Kidney (tissue), 14 donors: ENCODE data around the gene SF3A2. TPM values are rescaled to one million over a fixed set of nuclear protein-coding genes. Genes with fewer than 3 reads are reported as not detected.

Experiments used
- DNase-seq, 5 donors: peaks; one replicate each; pipeline ENCODE4 v3.0.0-alpha.2; 2013 to 2020
- FAIRE-seq: peaks from 2 replicates; lab custom pipeline; 2012; peaks lifted over from hg19 to GRCh38; lab: Jason Lieb, UNC
- H3K27ac ChIP-seq, 2 donors: one replicate each; pipeline ENCODE4 v1.7.0; 2013; ENCODE audit warnings: low read depth in 2 of 2, low read length in 2 of 2, inconsistent platforms in 1 of 2
- H3K27me3 ChIP-seq: one replicate; pipeline ENCODE4 v1.7.1; 2013; ENCODE audit warnings: low read length, inconsistent platforms; ENCODE audit not compliant: control insufficient read depth, insufficient read depth
- H3K36me3 ChIP-seq, 3 donors: one replicate each; pipeline versions ENCODE4 v1.7.0 to v1.7.1; 2013; ENCODE audit warnings: low read length in 3 of 3, control low read depth in 1 of 3, inconsistent platforms in 1 of 3; ENCODE audit not compliant: insufficient read depth in 3 of 3, control insufficient read depth in 2 of 3
- H3K4me1 ChIP-seq, 3 donors: one replicate each; pipeline versions ENCODE4 v1.7.0 to v1.7.1; 2013; ENCODE audit warnings: low read length in 3 of 3, inconsistent platforms in 1 of 3, low read depth in 1 of 3; ENCODE audit not compliant: control insufficient read depth in 2 of 3, insufficient read depth in 2 of 3
- H3K4me3 ChIP-seq, 3 donors: one replicate each; pipeline versions ENCODE4 v1.7.0 to v1.8.1; 2013; ENCODE audit warnings: low read length in 3 of 3, control low read depth in 1 of 3, inconsistent platforms in 1 of 3
- H3K9ac ChIP-seq, 3 donors: one replicate each; pipeline versions ENCODE4 v1.7.0 to v1.7.1; 2013; ENCODE audit warnings: low read length in 3 of 3, control low read depth in 1 of 3, inconsistent platforms in 1 of 3
- H3K9me3 ChIP-seq, 3 donors: one replicate each; pipeline versions ENCODE4 v1.7.0 to v1.7.1; 2013; ENCODE audit warnings: low read length in 3 of 3, control low read depth in 1 of 3, inconsistent platforms in 1 of 3; ENCODE audit not compliant: control insufficient read depth in 2 of 3, insufficient read depth in 1 of 3
- CTCF ChIP-seq: IDR thresholded peaks from 3 replicates; pipeline ENCODE4 v1.5.1; 2012; ENCODE audit warnings: mild to moderate bottlenecking, moderate library complexity, borderline replicate concordance; ENCODE audit not compliant: insufficient read depth; ENCODE audit errors: extremely low read depth
- intact Hi-C: fragments of 100-400 bp; cut with DNase I; formaldehyde crosslinking; loops from one replicate; pipeline ENCODE4 v1.11.1; 2022
- polyA plus RNA-seq: library from polyadenylated mRNA; stranded (reverse); fragments of 350-450 nt; fragmentation: Illumina TruSeq; extraction: RNeasy Lipid Tissue Mini Kit (QIAGEN cat#74804); gene quantifications from one replicate; pipeline ENCODE4 v1.2.3, GENCODE V29; 2014; ENCODE audit warnings: low read depth, low replicate concordance; ENCODE audit not compliant: insufficient read depth
- total RNA-seq: library from RNA; stranded (reverse); fragmentation: NEBNext Ultra II Directional; extraction: Animal tissue kit (Norgen Biotek cat#: 25700); gene quantifications from one replicate; pipeline ENCODE4 v1.2.1, GENCODE V29; 2021
- donor health status: control.
- donor health status: control.
- donor health status: control.
- donor health status: control.
- donor health status: control.
- donor health status: DM: yes; HTN: yes; CAD: no.
- donor health status: Normal renal cell carcinoma (clear cell type).

The SF3A2 gene
- total and polyA plus RNA-seq, 2 donors from 2014 or later: 25.7 to 64.1 TPM

- H3K36me3 ChIP-seq: peaks cover 0 to 30% (median 12%) of the 10 kb centered on the region in 3 donors
- no peak for DNase-seq
- intact Hi-C loops: no loop called here
These were observed 27.2 kb upstream of the SF3A2 start for GRCh38 chr19:2209408-2209807.

GRCh38 chr19:2210206-2210605, 26.4 kb upstream of the SF3A2 start:
- no peak for DNase-seq
- no peak for FAIRE-seq
- no peak overlapping the region for H3K9ac ChIP-seq
- no peak overlapping the region for H3K4me3 ChIP-seq
- peaks cover 0 to 38% (median 16%) of the 10 kb centered on the region in 3 donors for H3K36me3 ChIP-seq
- TF ChIP-seq CTCF: no peak
- no peaks in the 10 kb centered on the region for H3K9me3 ChIP-seq
- H3K27me3 ChIP-seq: no peaks in the 10 kb centered on the region
- peaks cover 0 to 14% (median 0%) of the 10 kb centered on the region in 3 donors for H3K4me1 ChIP-seq
- intact Hi-C loops: no loop called here
- no peak overlapping the region for H3K27ac ChIP-seq

More at GRCh38 chr19:2209408-2209807, 27.2 kb upstream of the SF3A2 start:
- no peak overlapping the region for H3K27ac ChIP-seq
- H3K27me3 ChIP-seq: no peaks in the 10 kb centered on the region
- H3K9ac ChIP-seq: no peak overlapping the region
- H3K4me1 ChIP-seq: peaks cover 0 to 14% (median 0%) of the 10 kb centered on the region in 3 donors
- FAIRE-seq: no peak
- no peak overlapping the region for H3K4me3 ChIP-seq
- no peaks in the 10 kb centered on the region for H3K9me3 ChIP-seq
- no peak for TF ChIP-seq CTCF

DNA sequence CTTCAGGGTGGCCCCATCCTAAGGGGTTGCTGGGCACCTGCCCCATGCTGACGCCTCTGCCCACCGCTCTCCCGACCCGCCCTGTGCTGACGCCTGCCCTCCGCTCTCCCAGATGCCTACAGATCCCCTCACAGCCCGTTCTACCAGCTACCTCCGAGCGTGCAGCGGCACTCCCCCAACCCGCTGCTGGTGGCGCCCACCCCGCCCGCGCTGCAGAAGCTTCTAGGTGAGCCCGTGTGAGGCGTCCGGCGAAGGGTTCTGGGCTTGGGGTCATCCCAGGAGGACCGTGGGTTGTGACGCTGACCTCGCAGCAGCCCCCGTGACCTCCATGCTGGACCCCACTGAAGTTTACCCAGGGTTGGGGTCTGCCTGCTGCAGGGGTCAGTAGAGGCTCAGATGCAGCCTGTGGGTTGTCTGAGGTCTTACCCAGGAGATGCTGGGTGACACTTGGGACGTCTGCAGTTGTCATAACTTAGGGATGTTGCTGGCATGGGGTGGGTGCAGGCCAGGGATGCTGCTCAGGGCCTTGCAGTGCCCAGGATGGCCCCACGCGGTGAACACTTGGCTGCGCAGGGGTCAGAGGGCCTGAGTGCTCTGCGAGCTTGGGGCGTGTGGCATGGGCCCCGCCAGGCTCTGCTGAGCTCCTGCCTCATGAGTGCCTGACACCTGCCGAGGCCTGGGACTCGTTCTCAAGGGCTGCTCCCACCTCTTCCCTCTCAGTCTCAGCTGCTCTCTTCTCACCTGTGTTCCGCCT, 25.5 kb upstream of the SF3A2 start:
- H3K9me3 ChIP-seq: no peaks in the 10 kb centered on the region
- no peak overlapping the region for H3K4me3 ChIP-seq
- peaks cover 0 to 38% (median 16%) of the 10 kb centered on the region in 3 donors for H3K36me3 ChIP-seq
- H3K9ac ChIP-seq: no peak overlapping the region
- peaks cover 0 to 14% (median 0%) of the 10 kb centered on the region in 3 donors for H3K4me1 ChIP-seq
- intact Hi-C loops: no loop called here
- TF ChIP-seq CTCF: no peak
- FAIRE-seq: no peak
- DNase-seq: no peak
- no peak overlapping the region for H3K27ac ChIP-seq
- H3K27me3 ChIP-seq: no peaks in the 10 kb centered on the region
